GM12892 (cell line): Measurements from ENCODE around the gene LIFR.

Experiments used
- POLR2A ChIP-seq: IDR thresholded peaks from 2 replicates; pipeline ENCODE4 v1.6.1; 2011; ENCODE audit warnings: low read depth, low read length, control low read depth
- POLR2AphosphoS5 ChIP-seq: IDR thresholded peaks from 2 replicates; pipeline ENCODE4 v1.6.1; 2011; ENCODE audit warnings: low read depth, low read length, control low read depth

GRCh38 chr5:38443390-38443789 lies 113.1 kb downstream of the LIFR start:
- TF ChIP-seq POLR2A (no peak), POLR2AphosphoS5 (no peak)
